GM23338 (cell line): Measurements from ENCODE around the gene GPAM. TPM values are rescaled to one million over a fixed set of nuclear protein-coding genes. Genes with fewer than 3 reads are reported as not detected.

Experiments used
- ATAC-seq: fragments of 200-7000 bp; cut with Tn5 transposase; 3 replicates; pipeline ENCODE4 v1.9.1; 2020
- DNase-seq: peaks from one replicate; pipeline ENCODE4 v3.0.0-alpha.2; 2015; ENCODE audit warnings: low spot score
- H2AFZ ChIP-seq: fragments of 200-600 bp; sonication (generic); 2 replicates; pipeline ENCODE4 v1.8.0; 2016; ENCODE audit warnings: antibody characterized with exemption, mild to moderate bottlenecking, moderate library complexity
- H3F3A ChIP-seq: fragments of 200-600 bp; sonication (generic); replicated peaks from 2 replicates; pipeline ENCODE4 v1.8.0; 2017; ENCODE audit warnings: antibody characterized with exemption, mixed run types, low read depth
- H3K27ac ChIP-seq: fragments of 200-600 bp; sonication (generic); 2 replicates; pipeline ENCODE4 v1.6.1; 2016; ENCODE audit warnings: low read depth
- H3K27me3 ChIP-seq: fragments of 200-600 bp; sonication (generic); 2 replicates; pipeline ENCODE4 v1.8.0; 2016; ENCODE audit warnings: mild to moderate bottlenecking, mixed run types, moderate library complexity; ENCODE audit not compliant: insufficient read depth
- H3K36me3 ChIP-seq: fragments of 200-600 bp; sonication (generic); 2 replicates; pipeline ENCODE4 v1.8.0; 2016; ENCODE audit warnings: mild to moderate bottlenecking; ENCODE audit not compliant: insufficient read depth
- H3K4me1 ChIP-seq: fragments of 200-600 bp; sonication (generic); 2 replicates; pipeline ENCODE4 v1.8.0; 2016; ENCODE audit warnings: mild to moderate bottlenecking, moderate library complexity; ENCODE audit not compliant: insufficient read depth
- H3K4me2 ChIP-seq: fragments of 200-600 bp; sonication (generic); 2 replicates; pipeline ENCODE4 v1.7.1; 2017; ENCODE audit warnings: mixed run types
- H3K4me3 ChIP-seq: fragments of 200-600 bp; sonication (generic); 2 replicates; pipeline ENCODE4 v1.6.1; 2016; ENCODE audit warnings: mixed run types
- H3K79me2 ChIP-seq: fragments of 200-600 bp; sonication (generic); replicated peaks from 2 replicates; pipeline ENCODE4 v1.8.0; 2017; ENCODE audit warnings: mild to moderate bottlenecking; ENCODE audit not compliant: insufficient read depth
- H3K9me2 ChIP-seq: fragments of 200-600 bp; sonication (generic); 2 replicates; pipeline ENCODE4 v1.8.0; 2017; ENCODE audit not compliant: insufficient read depth
- H4K20me1 ChIP-seq: fragments of 200-600 bp; sonication (generic); replicated peaks from 2 replicates; pipeline ENCODE4 v1.8.0; 2017; ENCODE audit warnings: mild to moderate bottlenecking; ENCODE audit not compliant: insufficient read depth
- H3K27ac Mint-ChIP-seq: 2 replicates; pipeline ENCODE4 v1.8.0; 2020; ENCODE audit warnings: inconsistent platforms, mild to moderate bottlenecking, moderate library complexity, mixed read lengths
- H3K27me3 Mint-ChIP-seq: 3 replicates; pipeline ENCODE4 v1.8.0; 2022; ENCODE audit warnings: low read depth, mild to moderate bottlenecking, moderate library complexity, mixed read lengths, inconsistent platforms; ENCODE audit not compliant: insufficient read depth, poor library complexity
- H3K36me3 Mint-ChIP-seq: 3 replicates; pipeline ENCODE4 v1.8.0; 2021; ENCODE audit warnings: low read depth, mild to moderate bottlenecking, inconsistent platforms, moderate library complexity, mixed read lengths
- H3K4me1 Mint-ChIP-seq: 3 replicates; pipeline ENCODE4 v1.8.0; 2020; ENCODE audit warnings: mild to moderate bottlenecking, inconsistent platforms, mixed read lengths
- H3K4me3 Mint-ChIP-seq: 3 replicates; pipeline ENCODE4 v1.8.0; 2021; ENCODE audit warnings: moderate library complexity, mild to moderate bottlenecking, inconsistent platforms, mixed read lengths
- H3K9me3 Mint-ChIP-seq: 3 replicates; pipeline ENCODE4 v1.8.0; 2020; ENCODE audit warnings: moderate library complexity, mild to moderate bottlenecking, inconsistent platforms, mixed read lengths
- ETS1 ChIP-seq: IDR thresholded peaks from 2 replicates; pipeline ENCODE4 v1.6.1; 2016; ENCODE audit warnings: antibody characterized with exemption
- EZH2 ChIP-seq: fragments of 200-600 bp; sonication (generic); IDR thresholded peaks from one replicate; pipeline ENCODE4 v1.8.0; 2017; ENCODE audit warnings: antibody characterized with exemption, mild to moderate bottlenecking, low read depth; ENCODE audit not compliant: unreplicated experiment
- EZH2phosphoT487 ChIP-seq: fragments of 200-600 bp; sonication (generic); IDR thresholded peaks from one replicate; pipeline ENCODE4 v1.8.1; 2018; ENCODE audit warnings: antibody characterized with exemption; ENCODE audit not compliant: unreplicated experiment
- JUNB ChIP-seq: IDR thresholded peaks from one replicate; pipeline ENCODE4 v1.6.1; 2016; ENCODE audit warnings: antibody characterized with exemption; ENCODE audit not compliant: unreplicated experiment
- REST ChIP-seq: IDR thresholded peaks from one replicate; pipeline ENCODE4 v1.6.1; 2018; ENCODE audit warnings: antibody characterized with exemption; ENCODE audit not compliant: unreplicated experiment
- ZNF114 ChIP-seq: fragments of 250-450 bp; sonication (Bioruptor Pico); IDR thresholded peaks from 2 replicates; pipeline ENCODE4 v1.5.0; 2020; ENCODE audit warnings: mild to moderate bottlenecking, moderate library complexity
- ZNF331 ChIP-seq: fragments of 250-450 bp; sonication (Bioruptor Pico); IDR thresholded peaks from 2 replicates; pipeline ENCODE4 v1.5.0; 2020; ENCODE audit warnings: low read depth, mild to moderate bottlenecking, moderate library complexity
- ZNF462 ChIP-seq: fragments of 250-450 bp; sonication (Bioruptor Pico); IDR thresholded peaks from 2 replicates; pipeline ENCODE4 v1.5.0; 2020; ENCODE audit warnings: mild to moderate bottlenecking, moderate library complexity
- polyA plus RNA-seq: library from polyadenylated mRNA; unstranded; fragments of >200 nt; fragmentation: Nextera tagmentation; extraction: Ambion mirVana; gene quantifications from 2 replicates; pipeline ENCODE4 v1.2.1, GENCODE V29; 2016
- total RNA-seq: library from RNA; depleted of rRNA; stranded (reverse); fragments of >200 nt; shearing (Covaris generic); gene quantifications from 2 replicates; pipeline ENCODE4 v1.2.3, GENCODE V29; 2014

The GPAM gene
- total and polyA plus RNA-seq, 2 experiments from 2014 or later: 5.5 to 16.6 TPM

- H3K9me3 Mint-ChIP-seq: peaks cover 16% of the 10 kb centered on the region; the same call in 1 of the 3 replicates
- H3K4me1 ChIP-seq: no peaks in the 10 kb centered on the region
- TF ChIP-seq ZNF462 (CRISPR knock-in tag) (no peak), EZH2phosphoT487 (no peak), REST (no peak), ETS1 (no peak), ZNF331 (no peak), ZNF114 (CRISPR knock-in tag) (no peak), EZH2 (no peak), JUNB (no peak)
These were observed 42.3 kb upstream of the GPAM start for GRCh38 chr10:112225771-112226438.

More at GRCh38 chr10:112225771-112226438, 42.3 kb upstream of the GPAM start:
- ATAC-seq (no peak), DNase-seq (no peak)
- Histone ChIP-seq H4K20me1 (no peaks in the 10 kb centered on the region), H3K36me3 (no peaks in the 10 kb centered on the region), H3K4me3 (no peak overlapping the region), H3K9me2 (peaks cover 7% of the 10 kb centered on the region; the same call in 1 of the 2 replicates), H3F3A (no peaks in the 10 kb centered on the region), H3K27ac (no peak overlapping the region), H2AFZ (no peak overlapping the region), H3K27me3 (no peaks in the 10 kb centered on the region), H3K4me2 (no peak overlapping the region), H3K79me2 (no peaks in the 10 kb centered on the region)
- Mint-ChIP-seq H3K4me3 (no peak overlapping the region), H3K27me3 (no peaks in the 10 kb centered on the region), H3K4me1 (no peaks in the 10 kb centered on the region; the same call in 2 of the 3 replicates), H3K36me3 (peaks cover 4% of the 10 kb centered on the region; the same call in 1 of the 3 replicates), H3K27ac (no peak overlapping the region)
